Left renal pelvis (tissue), 4 donors: Measurements from ENCODE around the gene PARP3. TPM values are rescaled to one million over a fixed set of nuclear protein-coding genes. Genes with fewer than 3 reads are reported as not detected.

Experiments used
- polyA plus RNA-seq, 4 donors: library from polyadenylated mRNA; unstranded; fragments of 120-200 nt; gene quantifications; one replicate each; pipeline ENCODE4 v1.2.1, GENCODE V29; 2013; ENCODE audit not compliant: insufficient read length in 4 of 4

Gene PARP3
- polyA plus RNA-seq, 4 donors, result 9.4 to 19.2 (median 17.4) TPM

Other genes with a start within 250 kb of the PARP3 start
- gene GRM2, start 235.3 kb upstream of the PARP3 start, polyA plus RNA-seq, result under 1 TPM; 0.27 to 0.81 (median 0.50) TPM
- not detected for gene IQCF6, start 163.1 kb upstream of the PARP3 start, polyA plus RNA-seq
- gene IQCF2, start 80.7 kb upstream of the PARP3 start, polyA plus RNA-seq, result not detected
- not detected for gene IQCF5, start 66.8 kb upstream of the PARP3 start, polyA plus RNA-seq
- gene IQCF1, start 39.0 kb upstream of the PARP3 start, polyA plus RNA-seq, result not detected
- 10 to 100 TPM; 12.1 to 22.6 (median 17.8) TPM for gene RRP9, start 459 bp upstream of the PARP3 start, polyA plus RNA-seq
- under 1 TPM; 0.32 to 0.59 (median 0.53) TPM for gene GPR62, start 13.0 kb downstream of the PARP3 start, polyA plus RNA-seq
- 10 to 100 TPM; 49.4 to 80.4 (median 54.2) TPM for gene PCBP4, start 25.1 kb downstream of the PARP3 start, polyA plus RNA-seq
- 10 to 100 TPM; 43.5 to 91.3 (median 73.8) TPM for gene ABHD14B, start 31.7 kb downstream of the PARP3 start, polyA plus RNA-seq
- 10 to 100 TPM; 20.2 to 30.4 (median 25.9) TPM for gene ABHD14A, start 32.7 kb downstream of the PARP3 start, polyA plus RNA-seq
- 100 to 1,000 TPM in 1 of 4 donors, 10 to 100 TPM in 3; 23.9 to 132 (median 83.9) TPM for gene ACY1, start 41.2 kb downstream of the PARP3 start, polyA plus RNA-seq
- gene RPL29, start 53.5 kb downstream of the PARP3 start, polyA plus RNA-seq, result 1,000 to 10,000 TPM; 1,419 to 1,780 (median 1,590) TPM
- gene DUSP7, start 114.2 kb downstream of the PARP3 start, polyA plus RNA-seq, result 10 to 100 TPM; 14.3 to 20.1 (median 17.8) TPM
- gene POC1A, start 212.1 kb downstream of the PARP3 start, polyA plus RNA-seq, result 1 to 10 TPM; 6.7 to 8.9 (median 7.6) TPM